Large intestine (tissue), 3 donors: ENCODE data around the gene SCNN1B. TPM values are rescaled to one million over a fixed set of nuclear protein-coding genes. Genes with fewer than 3 reads are reported as not detected.
"Not testable (repeated sequence)": the region's sequence is repeated elsewhere in the genome, so short reads cannot be mapped to it uniquely, and the experiment has no call there.

Experiments
- DNase-seq, 2 donors: peaks; one replicate each; pipeline versions ENCODE4 v3.0.0 to v3.0.0-alpha.2; 2013
- H3K27ac ChIP-seq: one replicate; pipeline ENCODE4 v1.5.1; 2013; ENCODE audit warnings: low read length
- H3K27me3 ChIP-seq: 2 replicates; pipeline ENCODE4 v1.6.1; 2013; ENCODE audit warnings: low read length; ENCODE audit not compliant: control insufficient read depth, insufficient read depth
- H3K36me3 ChIP-seq: 2 replicates; pipeline ENCODE4 v1.6.1; 2013; ENCODE audit warnings: low read length; ENCODE audit not compliant: control insufficient read depth, insufficient read depth
- H3K4me1 ChIP-seq: one replicate; pipeline ENCODE4 v1.6.1; 2013; ENCODE audit warnings: low read length; ENCODE audit not compliant: control insufficient read depth, insufficient read depth
- H3K4me3 ChIP-seq: one replicate; pipeline ENCODE4 v1.5.1; 2013; ENCODE audit warnings: low read length
- H3K9me3 ChIP-seq: one replicate; pipeline ENCODE4 v1.6.1; 2013; ENCODE audit warnings: mild to moderate bottlenecking, low read depth, low read length, moderate library complexity; ENCODE audit not compliant: control insufficient read depth
- WGBS: methylation state at CpG from one replicate; pipeline ENCODE4 v1.1.5; 2013; ENCODE audit warnings: low lambda C conversion rate; ENCODE audit not compliant: insufficient coverage; 5-methylcytosine and 5-hydroxymethylcytosine counted together
- polyA plus RNA-seq: library from polyadenylated mRNA; unstranded; fragments of 120-200 nt; gene quantifications from one replicate; pipeline ENCODE4 v1.2.1, GENCODE V29; 2013

Gene SCNN1B
- polyA plus RNA-seq, 1 donor = 0.13 TPM

GRCh38 chr16:23355106-23355670 lies 53.1 kb downstream of the SCNN1B start:
- Histone ChIP-seq H3K4me3 (no peak overlapping the region), H3K36me3 (no peaks in the 10 kb centered on the region), H3K4me1 (no peaks in the 10 kb centered on the region), H3K27ac (no peak overlapping the region), H3K9me3 (no peaks in the 10 kb centered on the region), H3K27me3 (no peaks in the 10 kb centered on the region)
- no CpG with 5 or more reads among the region's 13 CpGs for WGBS
- DNase-seq = no peak

GRCh38 chr16:23356941-23357340 lies 54.8 kb downstream of the SCNN1B start:
- no peaks in the 10 kb centered on the region for H3K4me1 ChIP-seq
- no CpG with 5 or more reads among the region's 7 CpGs for WGBS
- no peak for DNase-seq
- H3K9me3 ChIP-seq = no peaks in the 10 kb centered on the region
- no peak overlapping the region for H3K4me3 ChIP-seq
- H3K27me3 ChIP-seq = no peaks in the 10 kb centered on the region
- H3K36me3 ChIP-seq = no peaks in the 10 kb centered on the region
- H3K27ac ChIP-seq = no peak overlapping the region

- H3K4me1 ChIP-seq = no peaks in the 10 kb centered on the region
- WGBS = no CpG with 5 or more reads among the region's 8 CpGs
- H3K27me3 ChIP-seq = no peaks in the 10 kb centered on the region
- H3K4me3 ChIP-seq = no peak overlapping the region
- H3K9me3 ChIP-seq = no peaks in the 10 kb centered on the region
- H3K36me3 ChIP-seq = no peaks in the 10 kb centered on the region
- DNase-seq = no peak
- H3K27ac ChIP-seq = no peak overlapping the region
Measured at GRCh38 chr16:23357761-23358290, 55.7 kb downstream of the SCNN1B start.

GRCh38 chr16:23359092-23359760 lies 57.1 kb downstream of the SCNN1B start:
- peak in 1 of 2 donors; percentile 7 for DNase-seq
- Histone ChIP-seq H3K27me3 (no peaks in the 10 kb centered on the region), H3K9me3 (no peaks in the 10 kb centered on the region), H3K27ac (no peak overlapping the region), H3K4me3 (no peak overlapping the region), H3K36me3 (no peaks in the 10 kb centered on the region), H3K4me1 (no peaks in the 10 kb centered on the region)
- WGBS = 80% methylated on average over 2 of the region's 8 CpGs

GRCh38 chr16:23362460-23363317 lies 60.6 kb downstream of the SCNN1B start:
- Histone ChIP-seq H3K36me3 (no peaks in the 10 kb centered on the region), H3K9me3 (no peaks in the 10 kb centered on the region), H3K4me1 (no peaks in the 10 kb centered on the region), H3K27me3 (no peaks in the 10 kb centered on the region), H3K27ac (no peak overlapping the region), H3K4me3 (no peak overlapping the region)
- no CpG with 5 or more reads among the region's 11 CpGs for WGBS
- peak; percentile 4 to 25 for DNase-seq

GRCh38 chr16:23365602-23366240 lies 63.6 kb downstream of the SCNN1B start:
- 36% methylated on average over 2 of the region's 5 CpGs for WGBS
- Histone ChIP-seq H3K4me3 (no peak overlapping the region), H3K27ac (no peak overlapping the region), H3K4me1 (no peaks in the 10 kb centered on the region), H3K36me3 (no peaks in the 10 kb centered on the region), H3K27me3 (no peaks in the 10 kb centered on the region), H3K9me3 (no peaks in the 10 kb centered on the region)
- DNase-seq = no peak

- not testable (repeated sequence) for DNase-seq, H3K27ac ChIP-seq, H3K4me1 ChIP-seq, H3K36me3 ChIP-seq, H3K27me3 ChIP-seq, H3K4me3 ChIP-seq, H3K9me3 ChIP-seq
- WGBS = no CpG with 5 or more reads among the region's 7 CpGs
Measured at GRCh38 chr16:23366341-23366740, 64.2 kb downstream of the SCNN1B start.

GRCh38 chr16:23367564-23367963 lies 65.5 kb downstream of the SCNN1B start:
- H3K9me3 ChIP-seq = no peaks in the 10 kb centered on the region
- no peak for DNase-seq
- H3K36me3 ChIP-seq = no peaks in the 10 kb centered on the region
- H3K27me3 ChIP-seq = no peaks in the 10 kb centered on the region
- H3K4me1 ChIP-seq = no peaks in the 10 kb centered on the region
- no peak overlapping the region for H3K27ac ChIP-seq
- WGBS = no CpG with 5 or more reads among the region's 10 CpGs
- H3K4me3 ChIP-seq = no peak overlapping the region

GRCh38 chr16:23367988-23368387 lies 65.9 kb downstream of the SCNN1B start:
- Histone ChIP-seq H3K4me3 (no peak overlapping the region), H3K27ac (no peak overlapping the region), H3K36me3 (no peaks in the 10 kb centered on the region), H3K4me1 (no peaks in the 10 kb centered on the region), H3K27me3 (no peaks in the 10 kb centered on the region), H3K9me3 (no peaks in the 10 kb centered on the region)
- no CpG with 5 or more reads among the region's 8 CpGs for WGBS
- DNase-seq = no peak

GRCh38 chr16:23368469-23368868 lies 66.4 kb downstream of the SCNN1B start:
- H3K4me3 ChIP-seq = no peak overlapping the region
- DNase-seq = no peak
- 40% methylated on average over 1 of the region's 5 CpGs for WGBS
- no peaks in the 10 kb centered on the region for H3K4me1 ChIP-seq
- no peak overlapping the region for H3K27ac ChIP-seq
- H3K9me3 ChIP-seq = no peaks in the 10 kb centered on the region
- no peaks in the 10 kb centered on the region for H3K27me3 ChIP-seq
- no peaks in the 10 kb centered on the region for H3K36me3 ChIP-seq
